Colon (tissue), 2 donors: ENCODE results near the gene CYP24A1.
A peak's percentile ranks its signal among the peaks of the same experiment; 100 is the strongest.

Source experiments
- FAIRE-seq: peaks from 2 replicates; lab custom pipeline; 2012; peaks lifted over from hg19 to GRCh38; lab: Jason Lieb, UNC
- donor health status: control.
- donor health status: control.

CYP24A1 gene

DNA sequence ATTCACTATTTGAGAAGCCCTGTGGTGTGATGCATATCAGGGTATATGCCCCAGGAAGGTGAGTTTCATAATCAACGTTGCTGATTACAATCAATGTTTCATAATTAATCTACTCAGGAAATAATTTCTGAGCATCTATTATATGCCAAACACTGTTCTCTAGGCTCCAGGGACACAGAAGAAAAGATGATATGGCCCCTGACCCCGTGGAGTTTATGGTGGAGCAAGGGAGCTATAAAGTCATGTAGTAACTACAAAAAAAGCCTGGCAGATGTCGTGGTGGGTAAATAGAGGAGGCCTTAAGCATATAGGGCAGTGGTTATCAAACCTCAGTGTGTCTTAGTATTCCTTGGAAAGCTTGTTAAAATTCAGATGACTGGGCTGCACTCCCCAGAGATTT, 63.3 kb downstream of the CYP24A1 start:
- no peak for FAIRE-seq

DNA sequence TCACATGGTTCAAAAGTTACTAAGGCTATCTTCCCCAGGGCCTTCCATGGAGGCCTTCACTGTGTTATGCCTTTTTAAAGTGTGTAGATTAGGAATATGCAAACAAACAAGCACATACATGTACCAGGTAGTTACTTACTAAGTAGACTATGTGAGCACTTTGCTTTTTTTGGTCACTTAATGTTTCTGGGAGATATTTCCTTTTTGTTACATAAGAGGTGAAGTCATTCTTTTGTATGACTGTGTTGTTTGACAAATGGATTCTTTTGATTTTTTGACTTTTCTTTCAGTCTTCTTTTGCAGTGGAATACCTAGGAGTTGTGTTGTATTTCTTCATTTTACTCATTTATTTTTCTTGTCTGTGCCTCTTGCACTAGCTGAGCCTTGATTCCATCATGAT, 63.7 kb downstream of the CYP24A1 start:
- no peak for FAIRE-seq

DNA sequence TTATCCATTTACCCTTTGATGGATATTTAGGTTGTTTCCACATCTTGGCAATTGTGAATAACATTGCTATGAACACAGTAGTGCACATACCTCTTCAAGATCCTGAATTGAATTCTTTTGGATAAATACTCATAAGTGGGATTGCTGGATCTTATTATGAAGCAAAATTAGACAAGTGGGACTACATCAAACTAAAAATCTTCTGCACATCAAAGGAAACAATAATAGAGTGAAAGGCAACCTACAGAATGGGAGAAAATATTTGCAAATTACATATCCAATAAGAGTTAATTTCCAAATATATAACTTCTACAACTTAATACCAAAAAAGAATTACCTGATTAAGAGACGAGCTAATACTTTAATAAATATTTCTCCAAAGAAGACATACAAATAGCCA, 65.0 kb downstream of the CYP24A1 start:
- FAIRE-seq = peak; percentile 75

DNA sequence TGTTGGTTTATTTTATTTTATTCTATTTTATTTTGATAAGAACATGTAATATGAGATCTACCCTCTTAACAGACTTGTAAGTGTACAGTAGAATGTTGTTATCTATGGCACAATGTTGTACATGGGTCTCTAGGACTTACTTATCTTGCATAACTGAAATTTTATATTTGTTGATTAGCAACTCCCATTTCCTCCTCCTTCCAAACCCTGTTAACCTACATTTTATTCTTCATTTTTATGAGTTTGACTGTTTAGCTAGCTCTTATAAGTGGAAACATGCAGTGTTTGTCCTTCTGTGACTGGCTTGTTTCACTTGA, 65.5 kb downstream of the CYP24A1 start:
- FAIRE-seq = no peak

DNA sequence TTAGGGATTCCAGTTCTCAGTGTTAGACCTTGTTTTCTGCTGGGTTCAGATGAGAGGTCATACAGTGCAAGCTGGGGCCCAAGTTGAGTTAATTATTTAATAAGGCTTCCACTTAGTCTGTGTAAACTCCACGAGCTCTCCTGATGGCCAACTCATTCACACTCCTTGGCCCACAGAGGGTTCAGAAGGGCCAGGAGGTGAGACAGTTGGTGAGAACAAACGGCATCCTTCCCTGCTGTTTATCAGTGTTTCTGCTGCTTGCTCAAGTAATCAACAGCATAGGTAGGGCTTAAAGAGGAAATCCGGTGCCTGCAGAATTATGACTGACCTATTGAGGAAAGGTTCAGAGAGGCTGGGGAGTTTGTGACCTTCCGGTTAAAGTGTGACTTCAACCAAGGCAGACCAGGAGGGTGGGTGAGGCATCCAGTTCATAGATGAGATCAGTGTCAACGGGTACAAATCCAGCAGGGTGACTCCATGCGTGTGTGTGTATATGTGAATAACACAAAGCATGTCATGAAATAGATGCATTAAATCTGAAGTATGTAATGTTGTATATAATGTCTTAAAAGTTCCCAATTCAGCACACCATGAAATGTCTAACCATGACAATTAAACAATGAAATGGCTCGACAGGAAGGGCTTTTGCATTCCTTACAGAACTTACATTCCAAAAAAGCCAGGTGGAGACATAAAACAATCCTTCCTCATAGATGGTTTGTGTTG, 66.0 kb downstream of the CYP24A1 start:
- no peak for FAIRE-seq

DNA sequence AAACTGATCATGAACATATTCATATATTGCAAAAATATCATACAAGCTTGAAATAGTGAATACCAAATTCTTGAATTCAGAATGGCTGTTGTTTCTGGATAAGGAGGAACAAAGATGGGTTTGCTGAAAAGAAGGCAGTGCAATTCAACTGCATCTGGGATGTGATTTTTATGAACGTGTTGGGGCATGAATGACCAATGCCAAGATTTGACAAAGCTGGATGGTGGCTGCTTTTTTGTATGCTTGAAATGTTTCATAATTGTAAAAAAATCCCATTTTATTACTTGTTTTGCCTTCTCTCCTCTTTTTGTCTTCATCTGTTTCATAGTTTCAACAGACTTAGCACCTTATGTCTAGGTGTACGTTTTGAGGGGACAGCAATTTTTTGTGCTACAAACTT, 66.6 kb downstream of the CYP24A1 start:
- FAIRE-seq = no peak

DNA sequence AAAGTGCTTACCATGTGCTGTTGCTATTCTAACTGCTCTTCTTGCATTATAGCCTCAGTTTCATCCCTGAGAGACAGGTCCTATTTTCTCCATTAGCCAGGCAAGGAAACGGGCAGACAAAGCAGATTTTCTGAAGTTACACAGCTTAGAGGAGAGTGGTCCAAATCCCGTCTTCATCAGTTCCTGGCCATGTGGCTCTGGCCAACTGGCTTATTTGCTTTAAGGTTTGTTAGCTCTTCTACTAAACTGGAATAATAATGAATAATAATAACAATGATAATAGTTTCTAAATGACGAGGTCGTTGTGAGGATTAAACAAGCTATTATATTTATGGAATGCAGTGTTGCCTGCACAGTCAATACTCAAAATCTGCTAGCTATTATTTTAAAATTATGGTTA, 67.6 kb downstream of the CYP24A1 start:
- FAIRE-seq = no peak

DNA sequence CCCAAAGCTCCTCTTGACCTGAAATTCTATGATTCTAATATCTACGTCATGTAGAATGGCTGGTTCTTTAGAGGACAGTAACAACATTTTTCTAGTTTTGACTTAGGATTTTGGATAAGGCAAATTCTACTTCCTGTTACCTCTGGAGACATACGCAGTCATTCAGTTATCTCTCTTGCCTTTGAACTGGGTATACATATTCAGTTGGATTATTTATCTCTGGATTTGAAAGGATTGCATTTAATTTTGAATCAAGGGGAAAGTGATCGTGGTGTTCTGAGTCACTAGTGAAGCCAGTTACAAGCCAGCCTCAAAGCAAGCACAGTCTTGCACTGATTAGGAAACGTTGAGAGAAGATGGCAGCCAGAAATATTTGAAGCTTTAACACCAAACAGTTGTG, 68.1 kb downstream of the CYP24A1 start:
- FAIRE-seq = no peak

DNA sequence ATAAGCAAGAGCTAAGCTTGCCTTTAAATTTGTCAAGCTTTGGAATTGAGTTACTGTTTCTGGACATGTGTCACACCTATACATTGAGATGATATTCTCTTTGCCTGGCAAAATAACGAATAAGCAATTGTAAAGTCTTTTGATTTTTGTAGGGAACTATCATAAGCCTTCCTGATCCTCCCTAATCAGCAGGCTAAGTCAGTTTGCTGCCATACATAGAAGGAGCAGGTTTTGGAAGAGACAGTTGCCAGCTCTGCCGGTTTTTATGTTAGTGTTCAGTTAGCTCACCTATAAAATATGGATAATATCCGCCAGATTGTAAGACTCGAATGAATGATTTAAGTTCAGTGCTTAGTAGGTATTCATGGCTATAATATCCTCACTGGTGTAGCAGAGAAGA, 69.0 kb downstream of the CYP24A1 start:
- FAIRE-seq = no peak

DNA sequence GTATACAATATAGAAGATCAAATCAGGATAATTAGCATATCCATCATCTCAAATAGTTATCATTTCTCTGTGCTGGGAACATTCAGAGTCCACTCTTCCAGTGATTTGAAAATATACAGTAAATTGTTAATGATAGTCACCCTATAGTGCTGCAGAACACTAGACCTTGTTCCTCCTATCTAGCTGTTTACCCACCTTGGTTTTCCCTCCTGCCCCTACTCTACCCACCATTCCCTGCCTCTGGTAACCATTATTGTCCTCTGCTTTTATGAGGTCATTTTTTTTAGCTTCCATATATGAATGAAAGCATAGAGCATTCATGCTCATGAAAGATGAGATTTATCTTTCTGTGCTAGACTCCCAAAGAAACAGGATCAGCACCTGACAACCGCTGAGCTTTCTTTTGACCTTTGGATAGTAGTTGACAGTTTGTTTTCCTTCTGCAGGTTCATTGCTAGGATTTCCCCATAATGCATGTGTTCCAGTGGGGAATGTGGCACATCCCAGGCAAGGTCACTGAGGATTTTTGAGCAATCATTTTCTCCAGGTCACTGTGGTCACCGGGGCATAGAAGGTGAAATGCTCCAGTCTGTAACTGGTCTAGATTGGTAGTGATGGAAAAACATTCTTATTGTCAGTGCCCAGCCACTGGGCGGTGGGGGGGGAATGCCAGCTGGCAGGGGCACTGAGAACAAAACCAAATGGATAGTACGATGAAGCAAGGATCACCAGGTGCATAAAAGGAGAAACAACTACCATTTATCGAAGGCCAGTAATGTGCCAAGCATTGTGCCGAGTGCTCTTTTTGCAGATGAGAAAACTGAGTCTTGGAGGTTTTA, 69.8 kb downstream of the CYP24A1 start:
- no peak for FAIRE-seq
